NT2/D1 (cell line): Measurements from ENCODE around the gene SENP2.

ENCODE experiments used
- SUZ12 ChIP-seq: IDR thresholded peaks from 2 replicates; pipeline ENCODE4 v1.6.1; 2011; ENCODE audit not compliant: insufficient read length, insufficient read depth; ENCODE audit errors: extremely low read depth
- YY1 ChIP-seq: IDR thresholded peaks from 2 replicates; pipeline ENCODE4 v1.6.1; 2011; ENCODE audit not compliant: insufficient read length, insufficient read depth
- ZNF274 ChIP-seq: IDR thresholded peaks from 2 replicates; pipeline ENCODE4 v1.6.1; 2011; ENCODE audit warnings: mild to moderate bottlenecking, low read depth, low read length

- TF ChIP-seq ZNF274 (no peak), YY1 (no peak), SUZ12 (no peak)
Observed at GRCh38 chr3:185605566-185605965, 19.5 kb downstream of the SENP2 start.
